ENCODE measurements around the gene ARL3. TPM values are rescaled to one million over a fixed set of nuclear protein-coding genes. Genes with fewer than 3 reads are reported as not detected.

Gene ARL3
- total RNA-seq, 1 donor: 10.4 TPM

DNA sequence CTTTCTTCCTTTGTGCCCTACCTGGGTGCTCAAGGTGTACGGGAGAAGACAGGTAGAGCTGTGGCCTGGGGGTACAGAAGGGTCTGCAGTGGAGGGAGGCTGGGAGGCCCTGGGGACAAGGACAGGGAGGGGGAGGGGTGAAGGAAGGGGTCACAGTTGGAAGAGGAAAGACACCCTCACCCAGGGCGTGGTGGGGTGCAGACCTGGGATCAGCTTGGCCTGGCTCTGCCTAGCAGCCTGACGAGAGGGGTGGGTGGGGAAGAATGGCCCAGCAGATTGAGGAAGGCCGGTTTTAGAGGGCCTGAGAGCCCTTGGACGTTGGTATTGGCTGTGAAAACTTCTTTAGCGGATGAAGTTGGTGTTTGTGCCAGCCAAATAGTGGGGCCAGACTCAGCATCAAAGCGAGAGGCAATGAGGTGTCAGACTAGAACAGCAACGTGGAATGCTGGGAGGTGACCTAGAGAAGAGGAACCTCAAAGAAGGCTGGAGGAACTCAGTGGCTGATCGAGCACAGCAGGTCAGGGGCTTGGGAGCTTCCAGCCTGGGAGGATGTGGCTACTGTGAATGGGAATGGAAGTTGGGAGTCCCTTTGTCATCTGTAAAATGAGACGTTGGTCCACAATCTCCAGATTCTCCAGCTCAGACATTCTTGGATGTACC is 88.0 kb downstream of the ARL3 start:
- TF ChIP-seq CTCF (IDR thresholded peaks at IDR 0.05; ENCODE audit: insufficient read depth, low read length): no peak
- DNase-seq (ENCODE audit: low read depth): no peak
- no peak overlapping the region for H3K4me3 ChIP-seq (ENCODE audit: low read depth, low read length)

DNA sequence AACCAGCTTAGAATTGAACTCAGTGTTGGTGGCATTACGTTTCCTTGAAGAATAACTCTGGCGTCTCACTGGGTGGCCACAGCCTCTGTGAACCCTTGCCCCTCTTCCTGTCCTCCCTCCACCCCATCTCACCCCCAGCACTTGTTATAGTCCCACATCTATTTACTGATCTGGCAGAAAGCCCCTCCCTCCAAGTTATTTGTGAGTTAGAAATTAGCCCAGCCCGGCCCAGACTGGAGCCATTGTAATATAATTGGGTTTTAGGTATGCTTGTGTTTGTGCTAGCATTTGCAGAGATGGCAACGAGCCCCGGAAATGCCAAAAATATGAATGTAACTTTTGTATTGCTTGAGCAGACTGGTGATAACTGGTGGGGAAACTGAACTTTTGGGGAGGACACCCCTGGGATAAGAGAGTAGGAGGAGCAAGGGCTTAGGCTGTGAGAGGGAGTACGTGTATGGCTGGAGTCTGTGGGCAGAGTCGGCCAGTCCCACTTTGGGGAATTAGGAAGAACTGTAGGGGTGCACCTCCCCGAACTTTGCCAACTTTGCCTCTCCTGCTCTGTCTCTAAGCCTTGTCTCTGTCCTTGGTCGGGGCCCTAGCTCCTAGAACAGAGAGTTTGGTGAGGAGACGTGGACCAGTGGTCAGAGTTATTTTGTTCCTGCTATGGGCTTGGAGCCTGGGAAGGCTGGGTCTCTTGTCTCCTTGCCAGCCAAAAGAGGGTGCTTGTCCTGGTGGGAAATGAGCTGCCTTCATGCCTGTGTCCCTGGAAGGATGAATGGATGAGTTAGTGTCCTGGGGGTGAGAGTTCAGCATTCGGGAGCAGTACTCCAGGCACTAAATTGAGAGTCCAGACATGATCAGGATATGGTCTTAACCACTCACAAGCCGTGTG is 89.2 kb downstream of the ARL3 start:
- peak; percentile 70 for DNase-seq (ENCODE audit: low read depth)
- no peak overlapping the region for H3K4me3 ChIP-seq (ENCODE audit: low read depth, low read length)
- TF ChIP-seq CTCF (IDR thresholded peaks at IDR 0.05; ENCODE audit: insufficient read depth, low read length): no peak

- no peak for DNase-seq (ENCODE audit: low read depth)
- no peak overlapping the region for H3K4me3 ChIP-seq (ENCODE audit: low read depth, low read length)
- TF ChIP-seq CTCF (IDR thresholded peaks at IDR 0.05; ENCODE audit: insufficient read depth, low read length): no peak
These were observed 90.1 kb downstream of the ARL3 start for GRCh38 chr10:102624094-102624493.

Other genes with a start within 250 kb of the ARL3 start
- 103 and 105 TPM in 2 replicates for gene ACTR1A, start 211.7 kb downstream of the ARL3 start, total RNA-seq (ENCODE audit: low replicate concordance)
- 3.3 and 4.8 TPM in 2 replicates for gene SUFU, start 210.4 kb downstream of the ARL3 start, total RNA-seq (ENCODE audit: low replicate concordance)
- gene TRIM8, start 69.9 kb downstream of the ARL3 start, total RNA-seq (ENCODE audit: low replicate concordance): 83.0 and 84.7 TPM in 2 replicates
- gene SFXN2, start 239 bp upstream of the ARL3 start, total RNA-seq (ENCODE audit: low replicate concordance): 2.3 and 3.8 TPM in 2 replicates
- gene WBP1L, start 29.6 kb upstream of the ARL3 start, total RNA-seq (ENCODE audit: low replicate concordance): 28.4 and 76.1 TPM in 2 replicates
- gene CYP17A1, start 123.0 kb upstream of the ARL3 start, total RNA-seq (ENCODE audit: low replicate concordance): not detected in 2 replicates
- 12.2 and 23.9 TPM in 2 replicates for gene BORCS7, start 139.9 kb upstream of the ARL3 start, total RNA-seq (ENCODE audit: low replicate concordance)
- 2.9 and 7.0 TPM in 2 replicates for gene AS3MT, start 155.1 kb upstream of the ARL3 start, total RNA-seq (ENCODE audit: low replicate concordance)
- gene CNNM2, start 203.9 kb upstream of the ARL3 start, total RNA-seq (ENCODE audit: low replicate concordance): 5.7 and 6.1 TPM in 2 replicates